Activated effector memory CD4-positive, alpha-beta T cell treated with Interleukin-2 at 50 U/mL for 16 hours (primary cell): ENCODE measurements around the gene HDAC11.
A peak's percentile ranks its signal among the peaks of the same experiment; 100 is the strongest.
"Not testable (repeated sequence)": the region's sequence is repeated elsewhere in the genome, so short reads cannot be mapped to it uniquely, and the experiment has no call there.

Experiments
- DNase-seq: peaks from one replicate; pipeline ENCODE4 v3.0.0-alpha.2; 2020

The HDAC11 gene

GRCh38 chr3:13479582-13480339, at the start of gene HDAC11:
TSS of gene HDAC11 (plus strand) at chr3:13480306. CDS start at chr3:13480348, 42 bp downstream.
- DNase-seq = peak; percentile 97

GRCh38 chr3:13430411-13430875, 49.7 kb upstream of the HDAC11 start:
- DNase-seq = not testable (repeated sequence)

- no peak for DNase-seq
These were observed 48.0 kb upstream of the HDAC11 start for GRCh38 chr3:13432093-13432492.

DNA sequence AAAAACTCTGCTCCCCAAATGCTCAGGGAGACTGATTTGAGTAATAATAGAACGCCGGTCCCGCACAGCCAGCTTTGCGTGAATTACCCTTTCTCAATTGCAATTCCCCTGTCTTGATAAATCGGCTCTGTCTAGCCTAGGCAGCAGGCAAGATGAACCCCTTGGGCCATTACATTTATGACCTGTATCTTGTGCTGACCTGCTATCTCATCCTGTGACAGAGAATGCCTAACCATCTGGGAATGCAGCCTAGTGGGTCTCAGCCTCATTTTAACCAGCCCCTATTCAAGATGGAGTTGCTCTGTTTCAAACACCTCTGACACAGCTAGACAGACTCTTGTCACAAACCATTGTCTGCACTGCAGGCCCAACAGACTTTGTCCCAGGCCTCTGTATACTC, 46.2 kb upstream of the HDAC11 start:
- no peak for DNase-seq

DNA sequence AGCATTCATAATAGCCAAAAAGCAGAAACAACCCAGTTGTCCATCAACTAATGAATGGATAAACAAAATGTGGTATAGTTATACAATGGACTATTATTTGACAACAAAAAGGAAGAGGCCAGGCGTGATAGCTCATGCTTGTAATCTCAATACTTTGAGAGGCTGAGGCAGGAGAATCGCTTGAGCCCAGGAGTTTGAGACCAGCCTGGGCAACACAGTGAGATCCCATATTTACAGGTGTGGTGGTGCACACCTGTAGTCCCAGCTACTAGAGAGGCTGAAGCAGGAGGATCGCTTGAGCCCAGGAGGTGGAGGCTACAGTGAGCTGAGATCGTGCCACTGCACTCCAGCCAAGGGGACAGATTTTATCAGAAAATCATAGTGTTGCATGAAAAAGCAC, 43.9 kb upstream of the HDAC11 start:
- not testable (repeated sequence) for DNase-seq

GRCh38 chr3:13440204-13440817, 39.8 kb upstream of the HDAC11 start:
- DNase-seq = no peak

DNA sequence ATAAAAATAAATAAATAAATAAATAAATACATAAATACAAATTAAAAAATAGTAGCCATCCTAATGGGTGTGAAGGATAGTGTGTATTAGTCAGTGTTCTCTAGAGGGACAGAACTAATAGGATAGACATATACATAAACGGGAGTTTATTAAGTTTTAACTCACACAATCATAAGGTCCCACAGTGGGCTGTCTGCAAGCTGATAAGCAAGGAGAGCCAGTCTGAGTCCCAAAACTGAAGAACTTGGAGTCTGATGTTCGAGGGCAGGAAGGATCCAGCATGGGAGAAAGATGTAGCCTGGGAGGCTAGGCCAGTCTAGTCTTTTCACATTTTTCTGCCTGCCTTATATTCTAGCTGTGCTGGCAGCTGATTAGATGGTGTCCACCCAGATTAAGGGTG, 37.2 kb upstream of the HDAC11 start:
- not testable (repeated sequence) for DNase-seq

- DNase-seq = no peak
These were observed 28.8 kb upstream of the HDAC11 start for GRCh38 chr3:13451301-13451673.

GRCh38 chr3:13452490-13453335, 27.4 kb upstream of the HDAC11 start:
- peak; percentile 13 for DNase-seq

- no peak for DNase-seq
These were observed 24.5 kb upstream of the HDAC11 start for GRCh38 chr3:13455644-13456043.

- no peak for DNase-seq
These were observed 22.5 kb upstream of the HDAC11 start for GRCh38 chr3:13457593-13457992.

GRCh38 chr3:13459605-13460340, 20.3 kb upstream of the HDAC11 start:
- DNase-seq = no peak

DNA sequence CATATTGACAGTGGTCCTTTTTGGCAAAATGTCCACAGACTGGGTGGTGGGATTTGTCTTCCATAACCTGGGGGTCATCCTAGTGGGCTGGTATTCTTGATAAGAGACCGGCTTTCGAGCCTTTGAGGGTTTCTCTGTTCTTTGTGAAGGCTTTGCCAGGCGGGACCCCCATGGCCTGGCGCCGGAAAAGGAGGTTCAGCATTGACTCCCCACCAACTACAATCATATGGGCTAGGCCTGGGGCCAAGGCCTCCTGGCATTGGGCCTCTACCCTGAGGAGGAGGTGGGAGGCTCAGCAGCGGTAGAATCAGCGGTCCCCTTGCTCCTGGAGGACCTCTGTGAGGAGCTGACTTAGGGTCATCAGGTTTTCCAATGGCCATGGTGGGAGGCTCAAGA, 19.8 kb upstream of the HDAC11 start:
- no peak for DNase-seq

DNA sequence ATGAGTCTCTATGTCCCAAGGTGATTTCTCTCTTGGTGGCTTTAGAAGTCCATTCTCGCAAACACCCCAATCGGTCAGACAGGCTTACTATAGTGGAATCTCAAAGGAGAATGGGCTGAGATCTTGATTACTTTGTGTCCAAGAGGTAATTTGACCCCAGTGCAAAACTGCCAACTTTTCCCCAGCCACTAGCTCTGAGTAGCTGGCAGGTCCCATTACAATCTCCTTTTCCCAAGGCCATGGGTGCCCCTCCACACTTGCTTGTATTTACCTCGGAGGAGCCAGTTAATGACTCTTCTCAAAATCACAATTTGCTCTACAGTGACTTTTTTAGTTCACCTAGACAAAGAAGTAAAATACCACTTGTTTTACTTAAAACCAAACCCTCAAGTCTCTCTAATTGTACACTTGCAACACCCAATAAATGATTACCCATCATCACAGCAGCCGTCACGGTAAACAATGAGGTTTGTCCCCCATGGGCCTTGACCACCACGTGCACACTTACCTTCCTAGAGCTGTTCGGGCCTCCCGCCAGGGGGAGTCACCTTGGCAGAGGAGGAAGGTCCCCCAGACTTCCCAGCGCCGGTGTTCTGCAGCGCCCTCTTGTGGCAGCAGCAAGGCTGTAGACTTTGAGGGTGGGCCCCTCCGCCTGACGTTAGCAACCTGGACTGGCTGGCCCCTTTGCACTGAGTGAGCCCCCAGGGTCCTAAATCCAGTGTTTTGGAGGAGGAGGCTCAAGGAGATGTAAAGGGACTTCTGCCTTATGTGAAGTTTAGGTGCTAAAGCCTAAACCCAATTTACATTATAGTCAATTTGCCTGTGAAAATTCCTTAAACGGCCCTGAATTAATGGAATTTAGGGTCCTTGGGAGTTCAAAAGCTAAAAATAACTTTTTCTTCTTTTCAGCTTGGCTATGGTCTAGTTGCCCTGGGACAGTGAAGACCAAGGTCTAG, 18.7 kb upstream of the HDAC11 start:
- peak; percentile 55 for DNase-seq

DNA sequence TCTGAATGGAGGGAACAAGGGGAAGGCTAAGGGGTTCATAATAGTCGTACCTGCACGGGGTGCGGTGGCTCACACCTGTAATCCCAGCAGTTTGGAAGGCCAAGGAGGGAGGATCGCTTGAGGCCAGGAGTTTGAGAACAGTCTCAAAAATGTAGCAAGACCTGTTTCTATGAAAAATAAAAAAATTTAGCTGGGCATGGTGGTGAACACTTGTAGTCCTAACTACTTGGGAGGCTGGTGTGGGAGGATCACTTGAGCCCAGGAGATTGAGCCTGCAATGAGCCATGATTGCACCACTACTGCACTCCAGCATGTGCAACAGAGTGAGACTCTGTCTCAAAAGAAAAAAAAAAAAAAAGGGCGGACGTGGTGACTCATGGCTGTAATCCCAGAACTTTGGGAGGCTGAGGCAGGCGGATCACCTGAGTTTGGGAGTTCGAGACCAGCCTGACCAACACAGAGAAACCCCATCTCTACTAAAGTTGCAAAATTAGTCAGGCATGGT, 17.9 kb upstream of the HDAC11 start:
- no peak for DNase-seq

DNA sequence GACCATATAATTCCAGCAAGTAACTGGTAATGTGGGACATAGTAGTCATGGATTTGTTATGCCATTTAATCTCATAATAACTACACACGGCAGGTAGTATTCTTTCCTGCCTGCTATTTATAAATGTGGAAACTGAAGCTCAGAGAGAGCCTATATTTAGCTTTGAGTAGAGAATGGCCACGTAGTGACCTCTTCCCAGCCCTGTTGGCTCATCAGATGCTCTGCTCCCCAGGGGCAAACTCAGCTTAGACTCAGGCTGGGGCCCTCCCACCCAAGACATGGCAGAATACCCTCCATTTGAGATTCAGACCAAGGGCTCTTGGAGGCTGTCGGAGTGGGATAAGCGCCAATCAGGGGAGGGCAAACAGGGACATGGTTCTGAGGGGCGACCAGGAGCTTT, 17.3 kb upstream of the HDAC11 start:
- no peak for DNase-seq

GRCh38 chr3:13463618-13464400, 16.3 kb upstream of the HDAC11 start:
- DNase-seq = no peak

- DNase-seq = no peak
These were observed 14.8 kb upstream of the HDAC11 start for GRCh38 chr3:13465236-13465873.

GRCh38 chr3:13466781-13467180, 13.3 kb upstream of the HDAC11 start:
- no peak for DNase-seq
